ENCODE results near the gene CTNNBL1.

Gene CTNNBL1

GRCh38 chr20:37904008-37904642 lies 210.3 kb downstream of the CTNNBL1 start:
- in situ Hi-C loops (cut with HindIII; ENCODE audit: low sequenced_read_pairs) = no loop called here
- no peak for TF ChIP-seq CTCF (IDR thresholded peaks at IDR 0.05; ENCODE audit: low read depth, low read length, missing control alignments)
- DNase-seq (ENCODE audit: low read depth) = no peak
- H3K4me3 ChIP-seq (ENCODE audit: low read depth, low read length) = peak overlapping the region; percentile 45

- in situ Hi-C loops (cut with HindIII; ENCODE audit: low sequenced_read_pairs) = no loop called here
Measured at GRCh38 chr20:37904845-37905373, 211.1 kb downstream of the CTNNBL1 start.

GRCh38 chr20:37905671-37906613 lies 212.1 kb downstream of the CTNNBL1 start:
- peak overlapping the region; percentile 45 for H3K4me3 ChIP-seq (ENCODE audit: low read depth, low read length)
- in situ Hi-C loops (cut with HindIII; ENCODE audit: low sequenced_read_pairs) = no loop called here
- TF ChIP-seq CTCF (IDR thresholded peaks at IDR 0.05; ENCODE audit: low read depth, low read length, missing control alignments) = no peak
- DNase-seq (ENCODE audit: low read depth) = no peak

More at GRCh38 chr20:37904845-37905373, 211.1 kb downstream of the CTNNBL1 start:
- no peak for DNase-seq (ENCODE audit: low read depth)
- TF ChIP-seq CTCF (IDR thresholded peaks at IDR 0.05; ENCODE audit: low read depth, low read length, missing control alignments) = no peak
- peak overlapping the region; percentile 45 for H3K4me3 ChIP-seq (ENCODE audit: low read depth, low read length)

GRCh38 chr20:37907330-37907676 lies 213.5 kb downstream of the CTNNBL1 start:
- TF ChIP-seq CTCF (IDR thresholded peaks at IDR 0.05; ENCODE audit: low read depth, low read length, missing control alignments) = no peak
- in situ Hi-C loops (cut with HindIII; ENCODE audit: low sequenced_read_pairs) = no loop called here
- H3K4me3 ChIP-seq (ENCODE audit: low read depth, low read length) = no peak overlapping the region
- no peak for DNase-seq (ENCODE audit: low read depth)

- H3K4me3 ChIP-seq (ENCODE audit: low read depth, low read length) = no peak overlapping the region
- peak; percentile 94 for DNase-seq (ENCODE audit: low read depth)
- TF ChIP-seq CTCF (IDR thresholded peaks at IDR 0.05; ENCODE audit: low read depth, low read length, missing control alignments) = no peak
- in situ Hi-C loops (cut with HindIII; ENCODE audit: low sequenced_read_pairs) = no loop called here
Measured at GRCh38 chr20:37907677-37908401, 214.0 kb downstream of the CTNNBL1 start.

GRCh38 chr20:37911261-37911660 lies 217.4 kb downstream of the CTNNBL1 start:
- in situ Hi-C loops (cut with HindIII; ENCODE audit: low sequenced_read_pairs) = no loop called here
- no peak for DNase-seq (ENCODE audit: low read depth)
- no peak overlapping the region for H3K4me3 ChIP-seq (ENCODE audit: low read depth, low read length)
- no peak for TF ChIP-seq CTCF (IDR thresholded peaks at IDR 0.05; ENCODE audit: low read depth, low read length, missing control alignments)
